ENCODE results near the gene RPS6KA2. TPM values are rescaled to one million over a fixed set of nuclear protein-coding genes. Genes with fewer than 3 reads are reported as not detected.

RPS6KA2 gene
- total RNA-seq, 1 donor from 2014 or later, result 12.3 TPM

DNA sequence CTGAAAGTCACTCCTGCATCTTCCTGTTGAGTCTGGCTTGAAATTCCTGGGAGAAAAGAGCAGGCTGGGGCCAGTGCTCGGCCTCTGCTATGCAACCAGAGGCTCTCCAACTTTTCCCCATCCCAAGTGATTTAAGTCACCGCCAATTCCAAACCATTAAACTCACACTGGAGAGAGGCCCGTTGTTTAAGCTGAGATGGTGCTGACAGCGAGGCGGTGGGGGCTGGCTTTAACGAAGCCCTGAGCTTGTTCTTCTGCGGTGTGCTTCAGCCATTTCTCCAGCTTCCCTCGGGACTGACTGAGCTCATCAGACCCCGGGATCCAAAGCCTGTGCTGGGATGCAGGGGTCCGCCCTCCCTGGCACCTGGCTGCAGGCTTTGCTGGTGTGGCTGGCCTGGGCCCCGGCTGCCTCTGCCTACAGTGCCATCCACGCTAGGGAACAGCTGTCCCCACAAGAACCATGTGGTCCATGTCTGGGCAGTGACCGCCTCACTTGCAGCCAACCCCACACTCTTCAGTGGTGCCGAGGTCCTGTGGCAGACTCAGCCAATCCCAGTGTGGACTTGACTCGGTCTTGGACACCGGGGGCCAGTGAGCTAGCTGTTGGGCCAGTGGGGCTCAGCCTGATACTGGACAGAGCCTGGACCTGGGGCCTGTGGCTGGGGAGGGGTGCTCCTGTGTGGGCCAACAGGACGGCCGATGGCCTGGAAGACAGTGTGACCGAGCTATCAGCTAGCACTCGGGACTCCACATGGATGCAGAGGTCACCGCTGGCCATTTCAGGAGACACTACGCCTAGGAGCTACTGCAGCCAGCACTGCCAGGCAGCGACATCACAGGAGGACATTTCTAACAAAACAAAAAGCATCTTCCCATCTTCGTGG is 61.7 kb downstream of the RPS6KA2 start:
- Mint-ChIP-seq H3K27ac (no peak overlapping the region), H3K36me3 (peaks cover 2% of the 10 kb centered on the region), H3K9me3 (peaks cover 1% of the 10 kb centered on the region), H3K4me3 (no peak overlapping the region), H3K4me1 (no peaks in the 10 kb centered on the region), H3K27me3 (ENCODE audit: low read depth) (no peaks in the 10 kb centered on the region)
- TF ChIP-seq, protein P1, sequence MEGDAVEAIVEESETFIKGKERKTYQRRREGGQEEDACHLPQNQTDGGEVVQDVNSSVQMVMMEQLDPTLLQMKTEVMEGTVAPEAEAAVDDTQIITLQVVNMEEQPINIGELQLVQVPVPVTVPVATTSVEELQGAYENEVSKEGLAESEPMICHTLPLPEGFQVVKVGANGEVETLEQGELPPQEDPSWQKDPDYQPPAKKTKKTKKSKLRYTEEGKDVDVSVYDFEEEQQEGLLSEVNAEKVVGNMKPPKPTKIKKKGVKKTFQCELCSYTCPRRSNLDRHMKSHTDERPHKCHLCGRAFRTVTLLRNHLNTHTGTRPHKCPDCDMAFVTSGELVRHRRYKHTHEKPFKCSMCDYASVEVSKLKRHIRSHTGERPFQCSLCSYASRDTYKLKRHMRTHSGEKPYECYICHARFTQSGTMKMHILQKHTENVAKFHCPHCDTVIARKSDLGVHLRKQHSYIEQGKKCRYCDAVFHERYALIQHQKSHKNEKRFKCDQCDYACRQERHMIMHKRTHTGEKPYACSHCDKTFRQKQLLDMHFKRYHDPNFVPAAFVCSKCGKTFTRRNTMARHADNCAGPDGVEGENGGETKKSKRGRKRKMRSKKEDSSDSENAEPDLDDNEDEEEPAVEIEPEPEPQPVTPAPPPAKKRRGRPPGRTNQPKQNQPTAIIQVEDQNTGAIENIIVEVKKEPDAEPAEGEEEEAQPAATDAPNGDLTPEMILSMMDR (IDR thresholded peaks at IDR 0.05; ENCODE audit: unreplicated experiment), result no peak
- no peak for DNase-seq (ENCODE audit: low spot score in 2 of 2, unreplicated experiment in 2 of 2)

DNA sequence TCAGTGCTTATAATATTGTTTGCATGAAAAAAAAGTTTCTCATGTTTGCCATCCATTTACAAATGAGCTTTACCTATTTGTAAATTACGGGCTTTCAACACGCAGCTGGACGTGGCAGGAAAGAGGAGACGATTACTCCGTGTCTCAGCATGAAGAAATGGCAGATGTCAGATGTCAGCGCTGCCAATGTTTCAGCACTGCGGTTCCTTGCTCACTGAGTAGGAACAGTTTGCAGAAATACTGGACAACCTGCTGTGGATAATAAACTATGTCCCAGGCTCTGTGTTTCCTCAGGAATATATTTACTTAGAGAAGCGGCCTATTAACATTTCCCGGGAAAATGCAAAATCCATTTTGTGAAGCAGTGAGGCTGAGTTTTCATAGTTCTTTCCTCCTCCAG is 63.2 kb downstream of the RPS6KA2 start:
- peaks cover 13% of the 10 kb centered on the region for H3K36me3 Mint-ChIP-seq
- no peaks in the 10 kb centered on the region for H3K27me3 Mint-ChIP-seq (ENCODE audit: low read depth)
- H3K9me3 Mint-ChIP-seq, result peaks cover 15% of the 10 kb centered on the region
- H3K27ac Mint-ChIP-seq, result no peak overlapping the region
- no peak overlapping the region for H3K4me3 Mint-ChIP-seq
- TF ChIP-seq, protein P1 (IDR thresholded peaks at IDR 0.05; ENCODE audit: unreplicated experiment), result no peak
- no peaks in the 10 kb centered on the region for H3K4me1 Mint-ChIP-seq
- no peak for DNase-seq (ENCODE audit: low spot score in 2 of 2, unreplicated experiment in 2 of 2)

DNA sequence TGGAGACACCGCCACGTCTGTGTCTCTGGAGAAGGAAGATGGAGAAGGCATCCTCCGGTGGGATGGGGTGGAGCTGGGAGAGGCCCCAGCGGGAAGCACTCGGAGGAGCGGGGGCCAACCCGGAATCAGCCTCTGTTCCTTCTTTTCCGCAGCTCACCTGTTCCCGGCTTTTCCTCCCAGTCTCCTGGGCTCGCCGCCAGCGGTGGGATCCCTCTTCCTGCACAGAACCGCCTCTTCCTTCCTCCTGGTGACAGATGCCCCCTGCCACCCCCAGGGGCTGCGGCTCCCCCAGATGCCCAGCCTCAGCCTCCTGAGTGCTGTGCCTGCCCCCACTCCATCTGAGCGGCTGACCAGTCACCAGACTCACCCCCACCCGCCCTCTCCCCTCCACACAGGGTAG is 63.9 kb downstream of the RPS6KA2 start:
- Mint-ChIP-seq H3K27me3 (ENCODE audit: low read depth) (no peaks in the 10 kb centered on the region), H3K4me3 (no peak overlapping the region)
- DNase-seq (ENCODE audit: low spot score in 2 of 2, unreplicated experiment in 2 of 2), result no peak

DNA sequence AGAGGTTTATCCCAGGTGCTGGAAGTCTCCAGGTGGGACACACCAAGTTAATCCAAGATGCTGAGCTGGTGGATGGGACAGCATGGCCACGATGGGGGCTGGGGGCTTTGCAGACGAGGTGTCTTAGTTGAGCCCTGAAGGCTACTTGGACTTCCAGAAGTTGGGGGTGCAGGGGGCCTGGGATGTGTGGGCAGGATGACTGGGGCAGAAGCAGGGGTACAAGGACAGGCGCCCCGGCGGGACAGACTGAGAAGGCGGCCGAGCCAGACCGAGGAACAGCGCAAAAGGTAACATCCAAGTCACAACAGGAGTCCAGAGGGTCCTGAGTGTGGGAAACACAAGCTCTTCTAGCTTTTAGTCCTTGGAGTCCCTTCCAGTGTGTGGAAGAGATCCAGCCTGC is 64.3 kb downstream of the RPS6KA2 start:
- H3K27ac Mint-ChIP-seq, result no peak overlapping the region
- no peak overlapping the region for H3K4me3 Mint-ChIP-seq
- TF ChIP-seq, protein P1 (IDR thresholded peaks at IDR 0.05; ENCODE audit: unreplicated experiment), result no peak
- H3K4me1 Mint-ChIP-seq, result no peaks in the 10 kb centered on the region
- H3K36me3 Mint-ChIP-seq, result peaks cover 13% of the 10 kb centered on the region
- H3K9me3 Mint-ChIP-seq, result peaks cover 20% of the 10 kb centered on the region
- no peaks in the 10 kb centered on the region for H3K27me3 Mint-ChIP-seq (ENCODE audit: low read depth)
- DNase-seq (ENCODE audit: low spot score in 2 of 2, unreplicated experiment in 2 of 2), result no peak

More for the DNA sequence above, 63.9 kb downstream of the RPS6KA2 start:
- TF ChIP-seq, protein P1 (IDR thresholded peaks at IDR 0.05; ENCODE audit: unreplicated experiment), result no peak
- Mint-ChIP-seq H3K27ac (no peak overlapping the region), H3K4me1 (no peaks in the 10 kb centered on the region), H3K9me3 (peaks cover 16% of the 10 kb centered on the region), H3K36me3 (peaks cover 13% of the 10 kb centered on the region)

DNA sequence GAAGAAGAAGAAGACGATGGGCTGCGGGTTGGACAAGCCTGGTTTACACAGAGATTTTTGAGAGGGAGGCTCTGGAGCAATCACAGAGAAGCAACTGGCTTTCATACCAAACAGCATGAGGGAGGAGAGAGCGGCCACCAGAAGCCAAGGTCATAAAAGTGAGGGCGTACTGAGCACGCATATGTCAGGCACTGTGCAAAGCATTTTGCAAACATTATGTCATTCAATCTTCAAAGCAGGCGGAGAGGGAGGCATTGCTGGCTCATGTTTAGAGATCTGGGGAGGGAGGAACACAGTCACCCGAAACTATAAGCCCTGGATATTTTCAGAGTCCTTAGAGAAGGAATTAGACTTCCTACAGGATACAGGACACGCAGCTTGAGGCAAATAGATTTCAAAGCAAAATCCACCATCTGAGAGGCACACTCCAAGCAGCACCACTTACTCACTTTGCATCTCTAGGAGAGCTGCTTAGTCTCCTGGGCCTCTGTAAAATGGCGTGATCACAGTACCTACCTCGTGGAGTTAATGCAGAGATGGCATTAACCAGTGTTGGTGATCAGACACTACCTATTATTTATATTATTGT is 65.2 kb downstream of the RPS6KA2 start:
- Mint-ChIP-seq H3K27ac (no peak overlapping the region), H3K9me3 (peaks cover 22% of the 10 kb centered on the region), H3K36me3 (peaks cover 13% of the 10 kb centered on the region), H3K4me1 (no peaks in the 10 kb centered on the region), H3K4me3 (no peak overlapping the region), H3K27me3 (ENCODE audit: low read depth) (no peaks in the 10 kb centered on the region)
- TF ChIP-seq, protein P1 (IDR thresholded peaks at IDR 0.05; ENCODE audit: unreplicated experiment), result no peak
- no peak for DNase-seq (ENCODE audit: low spot score in 2 of 2, unreplicated experiment in 2 of 2)

Data from mesothelial cell of epicardium (in vitro differentiated cells).